Measurements from ENCODE around the gene TMEM273.
"Not testable (repeated sequence)": the region's sequence is repeated elsewhere in the genome, so short reads cannot be mapped to it uniquely, and the experiment has no call there.

The TMEM273 gene

DNA sequence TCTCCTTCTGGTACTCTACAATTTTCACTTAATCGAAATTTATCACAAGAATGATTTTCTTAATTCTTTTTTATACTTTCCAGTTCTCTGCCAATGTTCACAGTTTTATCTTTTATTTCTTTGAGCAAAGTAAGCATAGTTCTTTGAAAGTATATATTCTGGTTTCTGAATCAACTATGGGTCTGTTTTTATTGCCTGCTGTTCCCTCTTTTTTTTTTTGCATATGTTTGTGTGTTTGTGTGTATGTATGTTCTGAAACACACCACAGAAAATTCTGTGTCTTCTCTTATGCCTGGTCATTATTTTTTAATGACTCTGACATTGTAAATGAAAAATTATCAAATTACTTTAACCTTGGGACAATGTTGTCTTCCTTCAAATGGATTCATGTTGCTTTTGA lies 15.9 kb upstream of the TMEM273 start:
- no peak for DNase-seq

DNA sequence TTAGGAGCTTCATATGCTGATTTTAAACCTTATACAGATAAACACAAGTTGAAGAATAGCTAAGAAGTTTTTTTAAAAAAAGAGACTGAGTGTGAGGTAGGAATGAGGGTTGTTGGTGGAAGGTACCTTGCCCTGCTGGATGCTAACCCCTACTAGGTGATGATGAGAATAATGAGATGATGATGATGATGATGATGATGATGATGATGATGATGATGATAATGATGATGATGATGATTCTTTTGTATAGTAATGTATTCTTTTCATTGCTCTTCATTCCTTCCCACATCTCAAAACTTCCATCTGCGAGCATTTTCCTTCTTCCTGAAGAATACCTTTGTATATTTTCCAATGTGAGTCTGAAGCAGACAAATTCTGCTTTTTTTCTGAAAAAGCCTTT lies 14.1 kb upstream of the TMEM273 start:
- no peak for DNase-seq

DNA sequence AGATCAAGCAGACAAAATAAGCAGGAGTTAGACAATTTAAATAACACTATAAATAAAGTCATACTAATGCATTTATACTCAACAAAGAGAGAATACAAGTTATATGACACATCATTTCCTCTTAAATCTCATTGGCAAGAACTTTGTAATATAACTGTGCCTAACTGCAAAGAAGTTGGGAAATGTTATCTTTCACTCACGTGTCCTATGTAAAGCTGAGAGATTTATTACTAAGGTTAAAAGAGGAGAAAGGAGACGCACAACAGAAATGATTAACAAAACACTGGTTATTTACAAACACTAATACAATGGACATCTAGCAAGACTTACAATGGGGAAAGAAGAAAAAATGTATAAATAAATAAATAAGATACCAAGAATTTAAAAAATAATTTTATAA lies 12.7 kb upstream of the TMEM273 start:
- no peak for DNase-seq

DNA sequence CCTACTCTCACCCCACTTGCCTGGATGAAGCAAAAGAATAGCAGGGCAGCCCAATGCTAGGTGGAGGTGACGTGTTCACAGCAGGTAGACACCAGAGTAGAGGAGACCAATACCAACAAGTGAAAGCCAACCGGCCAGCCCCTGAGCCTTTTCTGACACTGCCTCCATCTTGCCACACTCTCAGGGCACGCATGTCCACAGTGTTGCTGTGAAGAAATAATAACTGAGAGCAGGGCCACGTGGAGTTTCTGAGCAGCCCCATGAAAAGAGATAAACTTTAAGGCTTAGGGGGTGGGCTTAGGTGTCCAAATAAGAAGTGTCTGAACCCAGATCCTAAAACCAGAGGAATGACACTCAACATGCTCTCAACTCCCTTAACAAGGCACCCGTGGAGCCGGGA lies 9.0 kb upstream of the TMEM273 start:
- no peak for DNase-seq

DNA sequence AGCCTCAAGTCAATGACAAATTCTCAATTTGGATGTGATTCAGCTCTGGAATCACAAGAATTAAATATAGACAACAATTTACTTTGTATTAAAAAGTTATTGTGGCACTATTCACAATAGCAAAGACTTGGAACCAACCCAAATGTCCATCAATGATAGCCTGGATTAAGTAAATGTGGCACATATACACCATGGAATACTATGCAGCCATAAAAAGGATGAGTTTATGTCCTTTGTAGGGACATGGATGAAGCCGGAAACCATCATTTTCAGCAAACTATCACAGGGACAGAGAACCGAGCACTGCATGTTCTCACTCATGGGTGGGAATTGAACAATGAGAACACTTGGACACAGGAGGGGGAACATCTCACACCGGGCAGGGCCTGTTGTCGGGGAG lies 7.7 kb upstream of the TMEM273 start:
- not testable (repeated sequence) for DNase-seq

DNA sequence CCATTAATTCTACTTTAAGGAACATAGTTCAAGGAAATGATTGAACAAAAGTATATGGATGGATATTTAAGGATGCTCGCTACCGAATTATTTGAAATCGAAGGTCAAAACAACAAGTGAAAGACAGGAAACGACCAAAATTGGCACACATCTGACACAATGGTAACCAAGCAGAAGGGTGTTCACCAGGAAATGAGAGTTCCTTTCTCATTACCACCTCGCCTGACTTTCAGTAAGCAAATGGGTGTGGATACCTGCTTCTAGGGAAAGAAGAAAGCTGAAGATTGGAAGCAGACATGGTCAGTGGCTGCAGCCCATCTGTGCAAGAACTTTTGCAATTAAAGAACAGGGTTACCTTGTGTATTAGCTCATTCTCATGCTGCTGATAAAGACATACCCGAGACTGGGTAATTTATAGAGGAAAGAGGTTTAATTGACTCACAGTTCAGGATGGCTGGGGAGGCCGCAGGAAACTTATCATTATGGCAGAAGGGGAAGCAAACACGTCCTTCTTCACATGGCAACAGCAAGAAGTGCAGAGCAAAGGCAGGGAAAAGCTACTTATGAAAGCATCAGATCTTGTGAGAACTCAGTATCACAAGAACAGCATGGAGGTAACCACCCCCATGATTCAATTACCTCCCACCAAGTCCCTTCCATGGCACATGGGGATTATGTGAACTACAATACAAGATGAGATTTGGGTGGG lies 6.2 kb upstream of the TMEM273 start:
- peak in 1 of 2 donors; percentile 14 for DNase-seq

DNA sequence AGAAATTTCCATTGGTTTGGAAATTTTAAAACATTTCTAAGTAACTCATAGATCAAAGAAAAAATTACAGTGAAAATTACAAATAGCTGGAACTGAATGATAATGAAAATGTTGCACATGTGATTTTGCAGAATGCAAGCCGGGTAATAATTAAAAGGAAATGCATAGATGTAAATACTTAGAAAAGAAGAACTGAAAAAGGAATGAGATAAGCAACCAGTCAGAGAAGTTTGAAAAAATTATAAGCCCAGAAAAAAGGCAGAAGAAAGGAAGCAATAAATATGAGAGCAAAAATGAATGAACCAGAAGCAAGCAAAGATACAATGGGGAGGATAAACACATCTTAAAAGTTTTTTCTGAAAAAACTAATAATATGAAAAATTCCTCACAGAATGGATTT lies 3.2 kb upstream of the TMEM273 start:
- DNase-seq = no peak

DNA sequence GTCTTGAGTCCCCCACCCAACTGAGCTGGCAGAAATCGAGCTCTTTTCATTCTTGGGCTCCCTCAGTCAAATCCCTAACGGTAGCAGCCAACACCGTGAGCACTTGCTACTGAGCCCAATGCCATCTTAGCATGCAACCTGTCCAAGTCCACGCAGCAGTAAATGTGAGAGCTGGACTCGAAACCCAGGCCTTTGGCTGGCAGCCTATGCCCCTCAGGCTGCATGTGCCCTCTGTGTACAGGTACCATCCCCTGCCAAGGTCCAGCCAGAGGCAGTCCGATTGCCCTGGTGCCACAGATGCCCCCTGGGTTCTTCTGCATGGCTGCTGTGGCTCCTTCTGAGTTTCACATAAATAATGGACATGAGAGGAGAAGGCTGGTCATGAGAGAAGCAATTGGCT lies 1.2 kb upstream of the TMEM273 start:
- no peak for DNase-seq

DNA sequence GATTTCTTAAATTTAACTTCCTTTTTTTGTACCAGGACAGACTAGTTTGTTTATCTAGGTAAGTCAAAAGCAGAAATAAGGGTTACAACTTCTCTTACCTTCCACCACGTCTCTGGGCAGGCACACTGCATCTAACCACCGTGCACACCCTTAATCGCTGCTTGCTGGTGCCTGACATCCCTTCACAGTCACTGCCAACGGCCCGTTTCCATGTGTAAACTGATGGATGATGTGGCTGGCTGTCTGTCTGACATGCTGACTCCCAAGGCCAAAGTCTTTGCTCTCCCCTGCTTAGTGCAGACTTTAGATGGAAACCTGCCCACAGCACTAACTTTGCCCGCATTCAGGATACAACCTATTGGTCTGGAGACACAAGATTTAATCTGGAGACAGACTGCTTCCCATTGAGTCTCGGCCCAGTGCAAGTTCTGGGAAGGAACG lies 1.1 kb downstream of the TMEM273 start:
- DNase-seq = no peak

DNA sequence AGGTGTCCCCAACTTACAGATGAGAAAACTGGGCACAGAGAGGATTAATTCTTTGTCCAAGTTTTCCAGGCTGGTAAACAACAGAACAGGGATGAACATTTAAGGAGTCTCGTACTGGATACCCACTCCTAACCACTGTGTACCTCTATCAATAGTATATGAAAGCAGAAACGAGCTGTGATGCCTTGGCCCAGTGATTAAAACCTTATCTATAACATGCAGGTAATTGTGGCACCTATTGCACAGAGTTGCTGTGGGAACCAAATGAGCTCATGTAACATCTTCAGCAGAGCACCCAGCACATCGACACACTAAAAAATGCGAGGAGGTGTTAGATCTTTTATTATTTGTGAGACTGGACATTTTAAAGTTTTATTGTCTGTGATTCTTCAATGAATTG lies 1.6 kb downstream of the TMEM273 start:
- no peak for DNase-seq

DNA sequence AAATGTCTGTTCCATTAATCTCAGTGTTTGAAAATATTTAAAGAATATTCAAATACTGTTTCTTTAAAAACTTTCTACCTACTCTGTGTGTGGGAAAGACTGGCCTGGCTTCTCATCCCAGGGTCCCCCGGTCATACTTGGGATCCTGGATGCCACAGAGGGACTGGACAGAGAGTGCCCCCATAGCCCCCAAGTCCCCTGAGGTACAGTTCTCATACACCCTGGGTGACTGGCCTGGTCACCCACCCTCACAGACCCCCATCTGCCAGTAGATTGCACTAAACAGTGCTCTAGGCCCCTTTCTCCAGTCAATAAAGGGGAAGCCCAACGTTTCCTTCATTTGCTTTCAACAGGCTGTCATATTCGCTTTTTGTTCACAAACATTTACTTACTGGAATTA lies 3.0 kb downstream of the TMEM273 start:
- DNase-seq = no peak

DNA sequence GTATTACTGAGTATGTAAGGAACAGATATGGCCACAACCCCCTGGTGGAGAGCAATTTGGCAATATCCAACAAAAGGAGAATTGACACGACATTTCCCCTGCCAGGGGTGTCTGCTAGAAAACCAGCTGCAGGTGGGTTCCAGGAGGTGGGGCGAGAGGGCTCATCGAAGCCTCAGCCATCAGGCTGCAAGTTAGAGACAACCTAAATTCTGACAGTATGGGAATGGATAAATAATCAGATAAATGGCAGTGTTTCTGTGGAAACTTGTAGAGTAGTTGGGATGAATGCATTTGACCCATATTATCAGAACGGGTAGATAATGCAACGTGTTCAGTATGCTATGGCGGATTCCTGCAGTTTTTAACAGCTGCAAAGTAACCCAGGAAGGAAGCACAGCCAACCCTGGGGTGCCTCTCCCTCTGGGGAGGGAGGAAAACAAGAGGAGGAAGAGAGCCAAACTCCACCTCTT lies 3.5 kb downstream of the TMEM273 start:
- no peak for DNase-seq

DNA sequence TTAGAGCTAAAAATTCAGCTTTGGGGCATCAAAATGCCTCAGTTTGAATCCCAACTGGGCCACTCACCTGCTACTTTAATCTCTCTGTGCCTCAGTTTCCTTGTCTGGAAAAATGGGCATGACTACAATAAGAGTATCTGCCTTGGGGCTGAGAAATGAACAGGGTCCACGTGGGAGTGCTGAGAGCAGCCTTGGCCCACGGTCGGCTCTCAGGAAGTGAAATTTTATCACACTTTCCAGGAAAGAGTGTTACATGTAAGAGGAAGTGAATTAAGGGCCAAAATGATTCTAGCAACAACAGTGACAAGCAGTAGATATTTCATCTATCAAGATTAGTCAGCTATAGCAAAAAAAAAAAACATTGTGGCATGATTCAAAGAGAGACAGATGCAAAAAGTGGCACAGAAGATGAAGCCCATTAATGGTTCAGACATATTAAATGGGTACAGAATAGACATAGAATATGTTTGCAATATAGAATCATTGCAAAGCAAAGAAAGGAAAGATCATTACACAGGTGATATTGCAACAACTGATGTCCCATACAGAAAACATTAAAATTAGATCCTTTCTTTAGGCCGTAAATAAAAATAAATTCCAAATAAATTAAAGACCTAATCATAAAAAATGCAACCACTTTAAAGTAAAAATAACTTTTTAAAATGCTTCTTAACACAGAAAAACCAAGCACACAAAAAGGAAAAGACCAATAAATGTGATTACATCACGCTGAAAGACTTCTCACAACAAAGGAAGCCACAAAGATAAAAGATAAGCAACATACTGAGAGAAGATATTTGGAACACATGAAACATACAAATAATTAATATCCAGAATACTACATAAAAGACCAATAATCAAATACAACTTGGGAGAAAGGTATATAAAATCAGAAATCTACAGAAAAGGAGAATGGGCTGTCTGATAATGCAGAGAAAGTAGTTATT lies 4.3 kb downstream of the TMEM273 start:
- DNase-seq = peak in 1 of 2 donors; percentile 71

DNA sequence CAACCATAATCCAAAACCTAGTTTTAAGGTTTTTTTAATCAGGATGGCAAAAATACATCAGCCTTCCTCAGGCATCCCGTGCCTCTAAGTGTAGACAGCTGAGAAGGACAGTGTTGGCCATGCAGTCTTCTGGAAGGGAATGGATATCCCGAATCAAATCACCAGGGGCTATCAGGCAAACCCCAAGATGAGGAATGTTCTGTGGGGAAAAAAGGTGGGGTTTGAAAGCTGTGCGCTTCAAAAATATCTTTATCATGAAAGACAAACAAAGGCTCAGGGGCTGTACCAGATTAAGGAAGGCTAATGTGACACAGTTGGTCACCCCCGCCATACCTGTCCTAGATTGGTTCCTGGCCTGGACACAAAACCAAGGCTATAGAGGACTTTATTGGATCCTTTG lies 5.4 kb downstream of the TMEM273 start:
- no peak for DNase-seq

DNA sequence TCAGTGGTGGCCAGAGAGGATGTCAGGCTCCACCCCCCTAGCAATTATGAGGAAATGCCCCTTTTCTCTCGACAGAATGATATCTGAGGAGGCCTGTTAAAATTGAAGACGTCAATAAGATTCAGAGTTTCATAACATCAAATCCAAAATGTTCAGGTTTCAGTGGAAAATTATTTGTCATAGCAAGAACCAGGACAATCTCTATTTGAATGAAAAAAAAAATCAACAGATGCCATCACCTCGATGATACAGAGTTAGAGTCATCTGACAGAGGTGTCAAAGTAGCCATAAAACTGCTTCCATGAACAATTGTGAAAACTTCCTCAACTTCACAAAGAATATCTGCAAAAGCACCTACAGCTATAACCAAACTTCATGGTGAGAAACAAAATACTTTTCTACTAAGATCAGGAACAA lies 7.7 kb downstream of the TMEM273 start:
- DNase-seq = no peak

DNA sequence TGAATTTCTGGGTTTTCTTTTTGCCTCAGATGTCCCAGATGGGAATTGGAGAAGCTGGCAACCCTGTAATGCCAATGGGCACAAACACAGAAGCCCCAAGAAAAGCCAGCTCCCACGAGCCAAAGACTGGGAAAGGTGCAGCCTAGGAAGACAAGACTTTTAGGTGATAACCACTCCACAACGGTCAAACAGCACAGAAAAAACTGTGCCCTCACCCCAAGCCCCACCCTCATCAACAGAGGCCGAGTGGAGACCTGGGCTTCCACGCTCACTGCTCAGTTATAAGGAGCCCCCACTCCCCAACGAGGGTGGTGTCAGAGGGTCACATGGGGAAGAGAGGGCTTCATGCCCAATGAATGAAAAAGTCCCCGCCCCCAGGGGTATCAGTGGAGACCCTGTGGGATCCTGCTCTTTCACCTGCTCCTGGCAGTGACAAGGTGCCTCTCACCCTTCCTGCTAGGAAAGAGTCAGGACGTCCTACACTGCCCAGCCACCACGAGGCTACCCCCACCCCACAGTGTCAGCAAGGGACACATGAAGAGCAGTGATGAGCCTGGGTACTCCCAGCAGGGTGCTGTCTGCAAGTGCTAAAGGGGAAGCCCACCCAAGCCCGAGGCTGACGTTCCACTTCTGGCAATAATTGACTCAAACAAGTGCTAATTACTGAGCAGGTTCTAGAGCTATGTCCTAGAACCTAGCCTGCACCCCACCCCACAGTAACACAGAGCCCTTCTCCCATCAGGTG lies 8.3 kb downstream of the TMEM273 start:
- DNase-seq = no peak

DNA sequence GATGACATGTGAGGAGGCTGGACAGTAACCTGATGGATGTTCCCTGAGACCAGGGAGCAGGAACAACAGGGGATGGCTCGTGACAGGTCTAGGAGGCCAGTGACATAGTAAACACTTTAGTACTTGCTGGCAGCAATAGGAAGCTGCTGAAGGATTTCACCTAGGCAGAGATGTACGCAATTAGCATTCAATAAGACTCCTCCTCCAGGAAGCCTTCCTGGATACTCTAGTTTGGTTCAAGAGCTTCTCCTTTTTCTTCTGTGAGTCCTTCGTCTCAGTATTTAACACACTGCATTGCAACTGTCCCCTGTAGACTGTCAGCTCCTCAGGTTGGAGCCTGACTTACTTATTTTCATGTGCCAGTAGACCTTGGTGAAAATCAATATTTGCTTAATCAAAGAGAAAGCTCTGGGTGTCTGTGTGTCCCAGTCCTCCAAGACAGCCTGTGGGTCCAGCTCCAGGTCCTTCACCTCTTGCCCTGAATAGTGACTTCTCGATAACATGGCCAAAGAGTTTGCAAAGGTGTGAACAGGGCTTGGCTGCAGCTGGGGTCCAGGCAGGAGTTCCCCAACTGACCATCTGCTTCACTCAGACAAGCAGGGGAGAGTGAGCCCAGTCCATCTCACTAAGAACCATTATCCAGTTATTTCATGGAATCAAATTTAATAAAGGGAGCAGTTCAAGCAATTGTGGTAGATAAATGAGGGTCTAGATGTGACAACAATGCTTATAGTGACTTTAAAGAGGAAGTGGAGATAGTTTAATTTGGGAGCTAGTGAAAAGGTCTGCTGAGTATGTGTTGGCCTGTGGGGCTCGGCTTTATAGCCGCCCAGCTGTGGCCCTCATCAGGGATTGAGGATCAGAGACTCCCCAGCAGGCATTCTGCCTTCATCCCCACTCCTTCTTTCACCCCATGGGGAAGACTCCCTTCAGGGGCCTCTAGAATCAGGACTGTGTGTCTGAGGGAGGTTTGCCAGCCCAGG lies 9.4 kb downstream of the TMEM273 start:
- no peak for DNase-seq

DNA sequence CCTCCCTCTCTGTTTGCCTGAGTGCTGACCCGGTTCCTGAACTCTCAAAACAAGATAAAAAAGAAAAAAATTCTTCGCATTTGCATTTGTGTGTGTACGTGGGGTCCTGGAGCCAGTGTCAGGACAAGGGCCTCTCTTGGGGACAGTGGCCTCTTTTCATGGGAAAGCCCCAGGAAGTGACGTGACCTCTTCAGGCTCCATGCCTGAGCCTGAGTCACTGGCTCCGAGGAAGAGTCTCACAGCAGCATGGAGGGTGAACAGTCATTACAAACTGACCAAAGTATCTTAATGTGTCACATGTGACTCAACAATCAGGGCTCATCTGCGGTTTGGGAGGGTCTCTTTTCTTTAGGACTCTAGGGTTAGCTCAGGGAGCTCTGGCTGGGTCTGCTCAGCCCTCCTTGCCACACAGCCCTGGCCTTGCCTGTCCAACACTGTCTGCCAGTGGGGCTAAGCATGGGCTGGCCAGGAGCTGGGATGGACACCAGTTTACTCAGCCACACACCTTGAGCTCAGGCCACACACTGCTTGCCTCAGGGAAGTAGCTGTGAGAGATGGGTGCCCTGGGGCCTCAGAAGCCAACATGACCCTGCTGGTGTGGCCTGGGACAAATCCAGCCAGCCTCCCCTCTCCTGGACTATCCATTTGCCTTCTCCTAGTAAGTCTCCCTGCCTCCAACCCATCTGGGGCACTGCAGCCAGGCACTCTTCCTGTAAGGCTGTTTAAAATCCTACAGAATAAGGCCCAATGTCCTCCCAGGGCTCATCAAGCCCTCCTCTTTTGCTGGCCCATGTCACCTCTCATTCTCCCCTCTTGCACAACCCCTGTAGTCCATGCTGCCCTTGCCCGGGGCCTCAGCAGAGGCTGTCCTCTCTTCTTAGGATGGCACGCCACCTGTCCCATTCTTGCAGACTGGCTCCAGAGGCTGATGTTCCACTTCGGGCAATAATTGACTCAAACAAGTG lies 10.5 kb downstream of the TMEM273 start:
- DNase-seq = peak; percentile 44 to 75

DNA sequence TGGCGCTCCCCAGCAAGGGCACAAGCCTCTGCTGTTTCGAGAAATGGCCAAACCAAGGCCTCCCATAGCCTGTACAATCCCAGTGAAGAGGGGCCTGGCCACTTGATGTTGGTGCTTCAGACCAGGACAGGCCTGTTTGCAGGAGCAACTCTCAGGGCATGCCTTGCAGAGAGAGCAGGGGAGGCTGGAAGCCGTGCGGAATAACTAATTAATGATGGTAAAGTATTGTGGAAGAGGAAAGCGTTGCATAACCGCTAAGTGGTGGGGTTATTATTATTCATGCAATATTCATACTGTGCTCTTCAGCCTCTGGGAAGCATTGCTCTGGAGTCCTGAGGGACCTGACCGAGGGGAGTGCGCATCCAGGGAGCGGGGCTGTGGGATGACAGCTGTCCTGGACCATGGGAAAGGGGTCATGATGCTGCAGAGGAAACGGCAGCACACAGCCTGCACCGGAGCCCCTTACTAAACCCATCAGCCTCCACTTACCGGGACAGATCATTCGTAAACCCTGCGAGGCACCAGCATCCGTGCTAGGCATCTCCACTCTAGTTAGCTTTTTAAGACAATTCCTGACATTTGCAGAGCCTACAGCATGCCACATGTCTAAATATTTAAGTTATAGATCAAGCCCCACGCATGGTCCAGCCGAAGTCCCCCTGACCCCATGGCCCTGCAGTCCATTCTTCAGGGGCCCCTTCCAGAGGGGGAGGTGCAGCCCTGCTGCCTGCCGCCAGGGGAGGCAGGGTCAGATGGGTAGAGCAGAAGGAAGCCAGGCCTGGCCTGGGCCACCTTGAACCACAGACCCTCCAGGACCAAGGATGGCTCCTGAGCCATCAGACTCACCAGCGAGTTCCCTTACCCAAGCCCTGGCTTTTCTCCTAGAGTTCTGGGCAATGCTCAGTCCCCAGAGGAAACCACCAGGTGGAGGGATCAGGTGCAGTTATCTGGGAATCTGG lies 11.6 kb downstream of the TMEM273 start:
- no peak for DNase-seq
